GM10248 (cell line): ENCODE results near the gene RETSAT.

Source experiments
- CTCF ChIA-PET: fragments of 300-600 bp; sonication (Branson Sonifier 250); formaldehyde crosslinking; extraction: SDS; loops from one replicate; lab custom pipeline; 2021; ENCODE audit warnings: antibody characterized with exemption; lab: Yijun Ruan, JAX
- POLR2A ChIA-PET: fragments of 350-650 bp; sonication (Branson Sonifier 250); formaldehyde crosslinking; extraction: SDS; loops from one replicate; lab custom pipeline; 2020; ENCODE audit warnings: antibody characterized with exemption; lab: Yijun Ruan, JAX
- DNase-seq: peaks from one replicate; pipeline ENCODE4 v3.0.0; 2012; ENCODE audit errors: extremely low spot score
- TF ChIP-seq, protein P1 (sequence below): IDR thresholded peaks from 2 replicates; pipeline ENCODE4 v1.5.1; 2012; ENCODE audit warnings: mild to moderate bottlenecking, low read depth; ENCODE audit errors: extremely low read depth, missing control alignments, control extremely low read depth

RETSAT gene

DNA sequence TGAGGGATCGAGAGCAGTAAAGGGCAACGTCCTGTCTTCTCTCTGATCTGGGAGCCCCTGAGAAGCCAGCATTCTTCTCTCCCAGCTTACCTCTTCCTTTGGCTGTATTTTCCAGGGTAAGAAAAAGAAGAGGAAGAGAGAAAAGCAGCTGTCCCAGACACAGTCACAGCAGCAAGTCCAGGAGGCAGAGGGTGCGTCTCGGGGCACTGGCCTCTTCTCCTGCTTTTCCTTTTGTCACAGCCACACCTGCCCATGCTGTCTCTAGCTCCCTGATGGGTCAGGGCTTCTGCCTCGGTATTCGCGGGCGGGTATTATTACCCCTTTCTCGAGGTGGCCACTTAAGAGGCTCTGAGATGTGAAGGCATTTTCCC lies 46.8 kb downstream of the RETSAT start:
- CTCF ChIA-PET, result interaction anchor here (1.4 to 1.7 kb wide), 2 partner anchors 23 to 41 kb away, joined by 3 to 5 read pairs; no protein-coding TSS in a partner anchor
- DNase-seq, result no peak

DNA sequence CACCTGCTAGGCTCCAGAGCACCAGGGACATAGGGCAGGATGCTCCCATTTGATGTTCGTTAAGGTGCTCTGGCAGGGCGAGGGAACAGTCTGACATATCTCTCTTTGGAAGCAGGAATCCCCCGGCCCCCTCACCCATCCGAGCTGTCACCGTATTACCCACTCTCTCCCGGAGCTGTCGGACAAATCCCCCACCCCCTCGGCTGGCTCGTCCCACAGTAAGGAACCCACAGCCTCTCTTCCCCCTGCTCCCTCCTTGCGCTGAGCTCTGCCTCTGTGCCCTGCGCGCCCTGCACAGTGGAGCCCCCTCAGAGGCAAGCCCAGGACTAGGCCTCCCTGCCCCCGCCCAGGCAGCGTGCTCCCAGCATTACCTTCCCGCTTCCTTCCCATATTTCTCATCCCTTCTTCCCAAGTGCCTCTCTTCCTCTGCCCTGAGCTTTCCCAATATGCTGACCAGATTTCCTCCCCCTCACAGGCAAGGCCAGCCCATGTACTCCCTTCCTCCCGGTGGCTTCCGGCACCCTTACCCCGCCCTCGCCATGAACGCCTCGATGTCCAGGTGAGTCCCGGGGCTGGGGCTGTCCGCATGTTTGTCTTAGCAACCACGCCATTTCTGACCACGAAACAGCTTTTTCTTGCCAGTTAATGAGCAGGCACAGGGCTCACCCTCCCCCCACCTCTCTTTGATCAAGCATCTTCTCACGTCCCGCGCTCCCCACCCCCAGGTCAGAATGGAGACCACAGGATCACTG lies 50.4 kb downstream of the RETSAT start:
- POLR2A ChIA-PET, result no interaction called here
- no peak for DNase-seq
- TF ChIP-seq, protein P1, sequence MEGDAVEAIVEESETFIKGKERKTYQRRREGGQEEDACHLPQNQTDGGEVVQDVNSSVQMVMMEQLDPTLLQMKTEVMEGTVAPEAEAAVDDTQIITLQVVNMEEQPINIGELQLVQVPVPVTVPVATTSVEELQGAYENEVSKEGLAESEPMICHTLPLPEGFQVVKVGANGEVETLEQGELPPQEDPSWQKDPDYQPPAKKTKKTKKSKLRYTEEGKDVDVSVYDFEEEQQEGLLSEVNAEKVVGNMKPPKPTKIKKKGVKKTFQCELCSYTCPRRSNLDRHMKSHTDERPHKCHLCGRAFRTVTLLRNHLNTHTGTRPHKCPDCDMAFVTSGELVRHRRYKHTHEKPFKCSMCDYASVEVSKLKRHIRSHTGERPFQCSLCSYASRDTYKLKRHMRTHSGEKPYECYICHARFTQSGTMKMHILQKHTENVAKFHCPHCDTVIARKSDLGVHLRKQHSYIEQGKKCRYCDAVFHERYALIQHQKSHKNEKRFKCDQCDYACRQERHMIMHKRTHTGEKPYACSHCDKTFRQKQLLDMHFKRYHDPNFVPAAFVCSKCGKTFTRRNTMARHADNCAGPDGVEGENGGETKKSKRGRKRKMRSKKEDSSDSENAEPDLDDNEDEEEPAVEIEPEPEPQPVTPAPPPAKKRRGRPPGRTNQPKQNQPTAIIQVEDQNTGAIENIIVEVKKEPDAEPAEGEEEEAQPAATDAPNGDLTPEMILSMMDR, result no peak
- CTCF ChIA-PET, result interaction anchor here (1.7 to 11.3 kb wide), 3 partner anchors 17 to 378 kb away, joined by 4 to 119 read pairs (median 6); no protein-coding TSS in a partner anchor

More for the DNA sequence above, 46.8 kb downstream of the RETSAT start:
- TF ChIP-seq, protein P1, result no peak
- POLR2A ChIA-PET, result no interaction called here

DNA sequence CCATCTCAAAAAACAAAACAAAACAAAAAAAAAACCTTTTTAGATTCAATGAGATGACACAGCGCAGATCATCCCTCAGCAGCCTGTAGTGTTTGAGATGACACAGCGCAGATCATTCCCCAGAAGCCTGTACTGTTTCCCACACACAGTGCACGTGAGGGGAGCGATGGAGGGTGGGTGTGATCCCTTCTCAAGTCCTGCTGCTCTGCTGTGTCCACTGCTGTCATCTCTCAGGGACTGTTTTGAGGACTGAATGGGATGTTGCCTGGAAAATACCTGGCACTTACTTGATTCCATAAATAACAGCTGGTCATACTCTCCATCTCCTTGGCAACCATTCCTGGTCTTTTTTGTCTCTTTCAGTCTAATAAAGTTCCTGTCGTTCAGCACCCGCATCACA lies 52.2 kb downstream of the RETSAT start:
- TF ChIP-seq, protein P1, result no peak
- CTCF ChIA-PET, result interaction anchor here (4.4 to 11.3 kb wide), 4 partner anchors 8 to 376 kb away, joined by 46 to 119 read pairs (median 80); no protein-coding TSS in a partner anchor
- DNase-seq, result no peak
- POLR2A ChIA-PET, result no interaction called here
